ENCODE data around the gene SRPK2. TPM values are rescaled to one million over a fixed set of nuclear protein-coding genes. Genes with fewer than 3 reads are reported as not detected.

The SRPK2 gene
- total RNA-seq, 1 experiment from 2014 or later, result 54.4 TPM

- TF ChIP-seq CTCF (IDR thresholded peaks at IDR 0.05; ENCODE audit: unreplicated experiment), result no peak
- Mint-ChIP-seq H3K27me3 (ENCODE audit: insufficient read depth, unreplicated experiment) (no peaks in the 10 kb centered on the region), H3K4me3 (ENCODE audit: unreplicated experiment) (no peak overlapping the region), H3K36me3 (ENCODE audit: insufficient read depth, unreplicated experiment) (no peaks in the 10 kb centered on the region), H3K9me3 (ENCODE audit: unreplicated experiment) (no peaks in the 10 kb centered on the region), H3K4me1 (ENCODE audit: insufficient read depth, unreplicated experiment) (peaks cover 7% of the 10 kb centered on the region), H3K27ac (ENCODE audit: low read depth, unreplicated experiment) (no peak overlapping the region)
- BruUV-seq (replicated peaks), result no TSS peak
- intact Hi-C loops (cut with micrococcal nuclease), result no loop called here
- POLR2A ChIA-PET, result no interaction called here
- CTCF ChIA-PET, result interaction anchor here (0.9 kb wide), 1 partner anchor 15 kb away, joined by 6 read pairs; no protein-coding TSS in a partner anchor
- no peak for DNase-seq (ENCODE audit: unreplicated experiment)
Measured at GRCh38 chr7:105321754-105322455, 66.8 kb downstream of the SRPK2 start.

- H3K36me3 Mint-ChIP-seq (ENCODE audit: insufficient read depth, unreplicated experiment), result peaks cover 7% of the 10 kb centered on the region
- DNase-seq (ENCODE audit: unreplicated experiment), result no peak
- H3K4me3 Mint-ChIP-seq (ENCODE audit: unreplicated experiment), result no peak overlapping the region
- ChIA-PET POLR2A (interaction anchor here (1.4 kb wide), 1 partner anchor 50 kb away, joined by 4 read pairs; no protein-coding TSS in a partner anchor), CTCF (interaction anchor here (0.8 to 1.6 kb wide), 3 partner anchors 9 to 737 kb away, joined by 3 to 4 read pairs (median 4); no protein-coding TSS in a partner anchor)
- peaks cover 7% of the 10 kb centered on the region for H3K4me1 Mint-ChIP-seq (ENCODE audit: insufficient read depth, unreplicated experiment)
- H3K9me3 Mint-ChIP-seq (ENCODE audit: unreplicated experiment), result no peaks in the 10 kb centered on the region
- H3K27me3 Mint-ChIP-seq (ENCODE audit: insufficient read depth, unreplicated experiment), result no peaks in the 10 kb centered on the region
- intact Hi-C loops (cut with micrococcal nuclease), result no loop called here
- no TSS peak for BruUV-seq (replicated peaks)
- no peak overlapping the region for H3K27ac Mint-ChIP-seq (ENCODE audit: low read depth, unreplicated experiment)
- no peak for TF ChIP-seq CTCF (IDR thresholded peaks at IDR 0.05; ENCODE audit: unreplicated experiment)
Measured at GRCh38 chr7:105320896-105321295, 67.8 kb downstream of the SRPK2 start.

GRCh38 chr7:105319578-105319977 lies 69.1 kb downstream of the SRPK2 start:
- CTCF ChIA-PET, result interaction anchor here (1.2 to 1.6 kb wide), 2 partner anchors 9 to 10 kb away, joined by 3 to 4 read pairs; no protein-coding TSS in a partner anchor
- H3K9me3 Mint-ChIP-seq (ENCODE audit: unreplicated experiment), result no peaks in the 10 kb centered on the region
- H3K4me3 Mint-ChIP-seq (ENCODE audit: unreplicated experiment), result no peak overlapping the region
- no TSS peak for BruUV-seq (replicated peaks)
- DNase-seq (ENCODE audit: unreplicated experiment), result no peak
- intact Hi-C loops (cut with micrococcal nuclease), result no loop called here
- TF ChIP-seq CTCF (IDR thresholded peaks at IDR 0.05; ENCODE audit: unreplicated experiment), result no peak
- H3K36me3 Mint-ChIP-seq (ENCODE audit: insufficient read depth, unreplicated experiment), result peaks cover 7% of the 10 kb centered on the region
- H3K4me1 Mint-ChIP-seq (ENCODE audit: insufficient read depth, unreplicated experiment), result peaks cover 7% of the 10 kb centered on the region
- no peaks in the 10 kb centered on the region for H3K27me3 Mint-ChIP-seq (ENCODE audit: insufficient read depth, unreplicated experiment)
- POLR2A ChIA-PET, result interaction anchor here (1.0 to 1.4 kb wide), 2 partner anchors 13 to 49 kb away, joined by 4 read pairs; no protein-coding TSS in a partner anchor
- no peak overlapping the region for H3K27ac Mint-ChIP-seq (ENCODE audit: low read depth, unreplicated experiment)

- TF ChIP-seq CTCF (IDR thresholded peaks at IDR 0.05; ENCODE audit: unreplicated experiment), result no peak
- H3K36me3 Mint-ChIP-seq (ENCODE audit: insufficient read depth, unreplicated experiment), result peaks cover 7% of the 10 kb centered on the region
- H3K27me3 Mint-ChIP-seq (ENCODE audit: insufficient read depth, unreplicated experiment), result no peaks in the 10 kb centered on the region
- H3K4me1 Mint-ChIP-seq (ENCODE audit: insufficient read depth, unreplicated experiment), result peaks cover 7% of the 10 kb centered on the region
- no peak overlapping the region for H3K27ac Mint-ChIP-seq (ENCODE audit: low read depth, unreplicated experiment)
- no peaks in the 10 kb centered on the region for H3K9me3 Mint-ChIP-seq (ENCODE audit: unreplicated experiment)
- intact Hi-C loops (cut with micrococcal nuclease), result no loop called here
- ChIA-PET CTCF (no interaction called here), POLR2A (interaction anchor here (1.3 to 2.8 kb wide), 3 partner anchors 10 to 13 kb away, joined by 3 to 12 read pairs (median 3); no protein-coding TSS in a partner anchor)
- BruUV-seq (replicated peaks), result no TSS peak
- no peak overlapping the region for H3K4me3 Mint-ChIP-seq (ENCODE audit: unreplicated experiment)
- DNase-seq (ENCODE audit: unreplicated experiment), result no peak
Measured at GRCh38 chr7:105316578-105317344, 72.0 kb downstream of the SRPK2 start.

Measured in MCF 10A (cell line).